ENCODE measurements around the gene FHAD1.

DNA sequence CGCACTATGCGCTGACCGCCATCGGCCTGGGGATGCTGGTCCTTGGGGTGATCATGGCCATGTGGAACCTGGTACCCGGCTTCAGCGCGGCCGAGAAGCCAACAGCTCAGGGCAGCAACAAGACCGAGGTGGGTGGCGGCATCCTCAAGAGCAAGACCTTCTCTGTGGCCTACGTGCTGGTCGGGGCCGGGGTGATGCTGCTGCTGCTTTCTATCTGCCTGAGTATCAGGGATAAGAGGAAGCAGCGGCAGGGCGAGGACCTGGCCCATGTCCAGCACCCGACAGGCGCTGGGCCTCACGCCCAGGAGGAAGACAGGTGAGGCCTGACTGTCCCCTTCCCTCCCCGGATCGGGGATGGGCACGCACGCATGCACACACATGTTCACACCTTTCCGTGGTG lies 31.9 kb upstream of the FHAD1 start:
- TF ChIP-seq CTCF (conservative IDR thresholded peaks at IDR 0.05; ENCODE audit: low read length) (no peak), EZH2phosphoT487 (IDR thresholded peaks at IDR 0.05; ENCODE audit: borderline replicate concordance, low read depth, low read length) (no peak)
